Osteoblast (primary cell): ENCODE data around the gene MR1. TPM values are rescaled to one million over a fixed set of nuclear protein-coding genes. Genes with fewer than 3 reads are reported as not detected.

ENCODE experiments used
- DNase-seq: peaks from one replicate; pipeline ENCODE4 v3.0.0; 2011; ENCODE audit warnings: low spot score, mixed read lengths; ENCODE audit not compliant: insufficient read length; ENCODE audit errors: missing footprints
- H2AFZ ChIP-seq: 2 replicates; pipeline ENCODE4 v1.6.0; 2011; ENCODE audit warnings: mild to moderate bottlenecking, low read length
- H3K27ac ChIP-seq: 2 replicates; pipeline ENCODE4 v1.5.1; 2011; ENCODE audit warnings: mild to moderate bottlenecking, low read depth, low read length, moderate library complexity
- H3K27me3 ChIP-seq: 2 replicates; pipeline ENCODE4 v1.6.0; 2012; ENCODE audit warnings: mild to moderate bottlenecking, control low read depth, inconsistent platforms, low read length, moderate library complexity; ENCODE audit not compliant: insufficient read depth
- H3K36me3 ChIP-seq: 2 replicates; pipeline ENCODE4 v1.5.1; 2011; ENCODE audit warnings: mild to moderate bottlenecking, low read length, control low read depth, moderate library complexity; ENCODE audit not compliant: insufficient read depth
- H3K4me1 ChIP-seq: 2 replicates; pipeline ENCODE4 v1.5.1; 2011; ENCODE audit warnings: mild to moderate bottlenecking, low read length, control low read depth, moderate library complexity; ENCODE audit not compliant: insufficient read depth
- H3K4me2 ChIP-seq: 2 replicates; pipeline ENCODE4 v1.6.0; 2011; ENCODE audit warnings: mild to moderate bottlenecking, low read length; ENCODE audit not compliant: insufficient read depth
- H3K4me3 ChIP-seq: fragments of 200-600 bp; sonication (generic); 3 replicates; pipeline ENCODE4 v1.5.1; 2012; ENCODE audit warnings: mild to moderate bottlenecking, low read length, inconsistent platforms; ENCODE audit not compliant: insufficient read depth
- H3K79me2 ChIP-seq: 2 replicates; pipeline ENCODE4 v1.6.0; 2012; ENCODE audit warnings: mild to moderate bottlenecking, low read length, control low read depth, inconsistent platforms; ENCODE audit not compliant: insufficient read depth
- H3K9me3 ChIP-seq: 2 replicates; pipeline ENCODE4 v1.5.1; 2011; ENCODE audit warnings: low read depth, low read length, control low read depth
- H4K20me1 ChIP-seq: 2 replicates; pipeline ENCODE4 v1.6.0; 2012; ENCODE audit warnings: mild to moderate bottlenecking, low read length, control low read depth; ENCODE audit not compliant: insufficient read depth
- total RNA-seq: library from RNA; depleted of rRNA; stranded (reverse); fragments of >200 nt; gene quantifications from 2 replicates; pipeline ENCODE4 v1.2.3, GENCODE V29; 2012
- TF ChIP-seq, protein P1 (sequence below): IDR thresholded peaks from 2 replicates; pipeline ENCODE4 v1.5.1; 2011; ENCODE audit warnings: mild to moderate bottlenecking, low read depth, low read length, moderate library complexity; ENCODE audit errors: extremely low read depth

MR1 gene
- total RNA-seq, 1 donor: 29.3 TPM

DNA sequence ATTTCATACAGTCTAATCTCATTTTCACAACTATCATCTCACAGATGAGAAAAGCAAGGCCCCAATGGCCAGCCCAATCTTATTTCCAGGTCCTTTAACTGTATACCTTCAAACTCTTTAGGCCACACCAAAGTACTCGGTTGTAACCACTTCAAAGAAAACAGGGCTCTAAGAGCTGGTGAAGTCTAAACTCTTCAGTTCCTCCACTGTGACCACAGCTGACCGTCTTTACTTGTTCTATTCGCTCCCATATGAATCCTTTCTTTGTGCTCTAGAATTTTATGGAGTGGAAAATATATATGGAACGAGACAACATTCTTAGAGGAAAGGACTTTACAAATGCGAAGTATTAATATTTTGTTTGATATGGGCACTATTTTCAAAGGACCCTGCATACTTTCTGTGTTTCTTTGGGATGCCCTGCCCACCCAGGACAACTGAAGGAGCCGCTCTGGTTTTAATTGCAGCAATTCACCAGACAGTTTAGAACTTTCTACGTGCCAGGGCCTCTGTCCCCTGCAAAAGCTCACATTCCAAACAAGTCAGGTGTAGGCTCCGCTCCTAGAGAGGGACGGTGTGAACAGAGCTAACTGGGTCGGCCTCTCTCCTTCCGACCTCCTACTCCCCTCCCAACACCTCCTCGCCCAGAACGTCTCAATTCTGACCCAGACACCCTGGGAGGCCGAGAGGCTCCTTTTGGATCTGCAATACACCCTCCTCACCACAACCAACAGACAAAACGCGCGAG is 70.4 kb downstream of the MR1 start:
- H3K4me1 ChIP-seq: peaks cover 55% of the 10 kb centered on the region
- H3K9me3 ChIP-seq: no peaks in the 10 kb centered on the region
- H3K27me3 ChIP-seq: no peaks in the 10 kb centered on the region
- DNase-seq: peak; percentile 81
- peak overlapping the region; percentile 92 for H3K4me2 ChIP-seq
- H3K79me2 ChIP-seq: no peaks in the 10 kb centered on the region
- H2AFZ ChIP-seq: peak overlapping the region; percentile 63
- peak overlapping the region; percentile 78 for H3K4me3 ChIP-seq
- H3K36me3 ChIP-seq: no peaks in the 10 kb centered on the region
- H4K20me1 ChIP-seq: no peaks in the 10 kb centered on the region
- H3K27ac ChIP-seq: peak overlapping the region; percentile 58
- TF ChIP-seq, protein P1, sequence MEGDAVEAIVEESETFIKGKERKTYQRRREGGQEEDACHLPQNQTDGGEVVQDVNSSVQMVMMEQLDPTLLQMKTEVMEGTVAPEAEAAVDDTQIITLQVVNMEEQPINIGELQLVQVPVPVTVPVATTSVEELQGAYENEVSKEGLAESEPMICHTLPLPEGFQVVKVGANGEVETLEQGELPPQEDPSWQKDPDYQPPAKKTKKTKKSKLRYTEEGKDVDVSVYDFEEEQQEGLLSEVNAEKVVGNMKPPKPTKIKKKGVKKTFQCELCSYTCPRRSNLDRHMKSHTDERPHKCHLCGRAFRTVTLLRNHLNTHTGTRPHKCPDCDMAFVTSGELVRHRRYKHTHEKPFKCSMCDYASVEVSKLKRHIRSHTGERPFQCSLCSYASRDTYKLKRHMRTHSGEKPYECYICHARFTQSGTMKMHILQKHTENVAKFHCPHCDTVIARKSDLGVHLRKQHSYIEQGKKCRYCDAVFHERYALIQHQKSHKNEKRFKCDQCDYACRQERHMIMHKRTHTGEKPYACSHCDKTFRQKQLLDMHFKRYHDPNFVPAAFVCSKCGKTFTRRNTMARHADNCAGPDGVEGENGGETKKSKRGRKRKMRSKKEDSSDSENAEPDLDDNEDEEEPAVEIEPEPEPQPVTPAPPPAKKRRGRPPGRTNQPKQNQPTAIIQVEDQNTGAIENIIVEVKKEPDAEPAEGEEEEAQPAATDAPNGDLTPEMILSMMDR: peak; percentile 25

DNA sequence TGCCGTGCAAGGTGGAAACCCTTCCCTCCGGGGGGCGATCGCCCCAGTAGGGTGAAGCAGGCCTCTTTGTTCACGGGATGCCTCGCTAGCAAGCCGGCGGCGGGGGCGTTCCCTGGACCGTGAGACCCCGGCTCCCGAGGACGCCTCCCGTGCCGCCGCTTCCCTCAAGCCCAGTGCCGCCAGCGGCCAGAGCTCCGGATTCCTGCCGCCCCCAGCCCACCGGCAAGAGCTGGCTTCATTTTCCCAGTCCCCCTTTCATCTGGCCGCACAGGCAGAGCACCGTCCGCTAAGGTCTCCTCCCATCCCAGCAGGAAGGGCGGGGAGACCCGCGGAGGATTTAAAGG is 71.0 kb downstream of the MR1 start:
- Histone ChIP-seq H3K9me3 (no peaks in the 10 kb centered on the region), H3K4me2 (peak overlapping the region; percentile 92), H3K4me3 (peak overlapping the region; percentile 78), H4K20me1 (no peaks in the 10 kb centered on the region), H3K36me3 (no peaks in the 10 kb centered on the region), H3K4me1 (peaks cover 50% of the 10 kb centered on the region), H3K27me3 (no peaks in the 10 kb centered on the region), H2AFZ (peak overlapping the region; percentile 63), H3K27ac (peak overlapping the region; percentile 58), H3K79me2 (no peaks in the 10 kb centered on the region)
- TF ChIP-seq, protein P1: no peak
- peak; percentile 86 for DNase-seq

DNA sequence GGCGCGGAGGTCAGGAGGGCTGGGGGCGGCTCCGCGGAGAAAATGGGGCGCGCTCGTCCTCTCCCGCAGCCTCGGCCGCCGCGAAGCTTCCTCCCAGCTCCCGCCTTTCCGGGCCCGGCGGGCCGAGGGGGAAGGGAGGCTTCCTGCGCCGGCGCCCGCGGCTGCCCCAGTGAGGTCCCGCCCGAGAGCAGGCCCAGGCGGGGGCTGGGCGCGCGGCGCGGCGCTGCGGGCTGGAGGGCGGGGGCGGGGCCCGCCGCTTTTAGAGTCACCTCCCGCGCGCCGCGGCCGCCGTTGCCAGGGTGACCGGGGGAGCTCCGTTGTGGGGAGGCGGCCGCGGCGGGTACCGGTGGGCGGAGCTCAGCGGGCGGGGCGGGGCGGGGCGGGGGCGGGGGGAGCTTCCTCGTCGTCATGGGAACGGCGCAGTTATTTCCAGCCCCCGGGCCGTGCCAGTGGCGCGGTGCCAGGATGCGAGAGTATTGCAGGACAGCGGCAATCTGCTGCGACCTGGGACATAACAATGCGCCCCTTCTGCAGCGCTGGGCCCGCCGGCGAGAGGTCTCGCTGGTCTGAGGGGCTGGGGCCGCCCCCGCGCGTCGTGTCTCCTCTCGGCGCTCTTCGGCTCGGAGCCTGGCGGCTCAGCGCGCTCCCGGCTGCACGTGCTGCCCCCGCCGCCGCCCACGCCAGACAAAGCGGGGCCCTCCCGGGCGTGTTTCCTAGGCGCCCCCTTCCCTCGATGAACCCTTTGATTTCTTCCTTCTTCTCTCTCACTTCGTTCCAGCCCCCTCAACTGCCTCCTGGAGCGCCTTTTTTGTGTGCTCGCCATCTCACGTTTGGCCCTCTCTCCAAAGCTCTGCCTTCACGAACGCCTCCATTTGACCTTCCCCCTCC is 71.6 kb downstream of the MR1 start:
- peak overlapping the region; percentile 92 for H3K4me2 ChIP-seq
- no peaks in the 10 kb centered on the region for H3K27me3 ChIP-seq
- H3K27ac ChIP-seq: peak overlapping the region; percentile 58
- no peaks in the 10 kb centered on the region for H3K79me2 ChIP-seq
- H3K36me3 ChIP-seq: no peaks in the 10 kb centered on the region
- H3K9me3 ChIP-seq: no peaks in the 10 kb centered on the region
- peak overlapping the region; percentile 78 for H3K4me3 ChIP-seq
- TF ChIP-seq, protein P1: no peak
- H2AFZ ChIP-seq: peak overlapping the region; percentile 73
- peaks cover 43% of the 10 kb centered on the region for H3K4me1 ChIP-seq
- peak; percentile 99 for DNase-seq
- no peaks in the 10 kb centered on the region for H4K20me1 ChIP-seq

DNA sequence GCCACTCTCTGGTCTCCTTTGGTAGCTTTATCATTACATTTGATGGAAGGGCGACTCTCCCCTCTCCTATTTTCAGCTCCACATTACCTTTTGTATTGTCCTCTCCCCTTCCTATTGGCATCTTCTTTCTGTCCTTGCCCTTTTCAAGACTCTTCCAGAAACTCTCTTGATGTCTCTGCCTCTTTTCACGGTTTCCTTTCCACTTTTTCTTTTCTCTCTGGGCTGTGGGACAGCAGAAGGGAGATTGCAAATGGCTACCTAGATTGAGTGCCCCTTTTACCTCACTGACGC is 72.2 kb downstream of the MR1 start:
- peak overlapping the region; percentile 64 for H3K4me3 ChIP-seq
- H3K36me3 ChIP-seq: no peaks in the 10 kb centered on the region
- H3K9me3 ChIP-seq: no peaks in the 10 kb centered on the region
- H2AFZ ChIP-seq: peak overlapping the region; percentile 73
- DNase-seq: no peak
- H3K4me1 ChIP-seq: peaks cover 37% of the 10 kb centered on the region
- H4K20me1 ChIP-seq: no peaks in the 10 kb centered on the region
- TF ChIP-seq, protein P1: no peak
- H3K79me2 ChIP-seq: no peaks in the 10 kb centered on the region
- no peak overlapping the region for H3K27ac ChIP-seq
- H3K4me2 ChIP-seq: peak overlapping the region; percentile 69
- H3K27me3 ChIP-seq: no peaks in the 10 kb centered on the region
